ENCODE measurements around the gene MPO. TPM values are rescaled to one million over a fixed set of nuclear protein-coding genes. Genes with fewer than 3 reads are reported as not detected.

Gene MPO
- total RNA-seq, 1 experiment from 2014 or later = not detected

GRCh38 chr17:58302919-58303585 is 22.3 kb upstream of the MPO start:
- Histone ChIP-seq H3K4me3 (replicated peaks in 1 of 2; ENCODE audit: low read depth in 1 of 2, low read length in 2 of 2) (no peak overlapping the region), H3K9ac (ENCODE audit: low read length) (no peak overlapping the region), H2AFZ (ENCODE audit: low read depth, low read length, poor library complexity, severe bottlenecking) (no peak overlapping the region), H3K27ac (ENCODE audit: low read depth, low read length) (no peak overlapping the region), H3K9me3 (ENCODE audit: control insufficient read depth in 1 of 2, insufficient read depth in 1 of 2, low read depth in 1 of 2, low read length in 2 of 2) (no peaks in the 10 kb centered on the region), H3K79me2 (ENCODE audit: insufficient read depth, low read length) (no peaks in the 10 kb centered on the region), H3K9me2 (ENCODE audit: insufficient read depth) (no peaks in the 10 kb centered on the region), H3K4me2 (ENCODE audit: low read length) (no peak overlapping the region), H3K4me1 (ENCODE audit: control insufficient read depth in 1 of 2, insufficient read depth in 2 of 2, low read length in 2 of 2) (peaks cover 0 to 9% of the 10 kb centered on the region in 2 experiments; a peak in 2 of 4 replicates), H3K27me3 (ENCODE audit: insufficient read depth, low read length) (no peaks in the 10 kb centered on the region), H3K36me3 (ENCODE audit: control insufficient read depth in 1 of 2, insufficient read depth in 2 of 2, low read length in 2 of 2) (no peaks in the 10 kb centered on the region), H4K20me1 (ENCODE audit: insufficient read depth) (no peaks in the 10 kb centered on the region)
- intact Hi-C loops (cut with micrococcal nuclease) = no loop called here
- BruUV-seq (replicated peaks) = no TSS peak
- POLR2A ChIA-PET = no interaction called here
- CTCF ChIA-PET = interaction anchor here (4.8 kb wide), 1 partner anchor 14 kb away, joined by 27 read pairs; no protein-coding TSS in a partner anchor
- RAD21 ChIA-PET (ENCODE audit: low non-redundant PET in 1 of 2, low total read pairs in 2 of 2, uncharacterized antibody in 2 of 2, unreplicated experiment in 2 of 2) = no interaction called here
- DNase-seq (ENCODE audit: low read depth, low spot score) = no peak
- TF ChIP-seq SRF (IDR thresholded peaks at IDR 0.05; ENCODE audit: low read depth) (no peak), CTCF (IDR thresholded peaks at IDR 0.05 in 2 of 3, conservative IDR thresholded peaks at IDR 0.05 in 1 of 3; ENCODE audit: borderline replicate concordance in 1 of 3, insufficient read depth in 1 of 3, low read depth in 2 of 3, low read length in 2 of 3) (no peak), SIN3A (IDR thresholded peaks at IDR 0.05; ENCODE audit: low read depth) (no peak), ZFX (IDR thresholded peaks at IDR 0.05) (no peak), JUND (IDR thresholded peaks at IDR 0.05) (no peak), CEBPB (IDR thresholded peaks at IDR 0.05; ENCODE audit: low read depth) (no peak), REST (IDR thresholded peaks at IDR 0.05; ENCODE audit: low read depth) (no peak), ELF1 (IDR thresholded peaks at IDR 0.05; ENCODE audit: borderline replicate concordance, low read depth) (no peak), ATF3 (IDR thresholded peaks at IDR 0.05) (no peak), MAX (IDR thresholded peaks at IDR 0.05) (no peak), FOSL1 (IDR thresholded peaks at IDR 0.05; ENCODE audit: low read depth) (no peak), POLR2AphosphoS5 (IDR thresholded peaks at IDR 0.05; ENCODE audit: low read depth, low read length) (no peak), EGR1 (IDR thresholded peaks at IDR 0.05; ENCODE audit: low read depth) (no peak), ZNF274 (IDR thresholded peaks at IDR 0.05; ENCODE audit: low read depth, low read length) (no peak), EZH2phosphoT487 (IDR thresholded peaks at IDR 0.05; ENCODE audit: borderline replicate concordance) (no peak), EZH2 (IDR thresholded peaks at IDR 0.05) (no peak), CBX3 (IDR thresholded peaks at IDR 0.05; ENCODE audit: low read depth) (no peak), YY1 (IDR thresholded peaks at IDR 0.05; ENCODE audit: extremely low read depth, insufficient replicate concordance, low read depth, low read length) (no peak), TCF7L2 (IDR thresholded peaks at IDR 0.05; ENCODE audit: borderline replicate concordance, extremely low read depth, insufficient read depth, insufficient read length) (no peak), RAD21 (IDR thresholded peaks at IDR 0.05; ENCODE audit: low read depth) (no peak)
- no peak for ATAC-seq
